Epidermal melanocyte (primary cell): ENCODE data around the gene KRT85.
"Not testable (repeated sequence)": the region's sequence is repeated elsewhere in the genome, so short reads cannot be mapped to it uniquely, and the experiment has no call there.

Experiments
- DNase-seq: peaks from one replicate; pipeline ENCODE4 v3.0.0; 2011; ENCODE audit warnings: low spot score; ENCODE audit not compliant: insufficient read length

The KRT85 gene

DNA sequence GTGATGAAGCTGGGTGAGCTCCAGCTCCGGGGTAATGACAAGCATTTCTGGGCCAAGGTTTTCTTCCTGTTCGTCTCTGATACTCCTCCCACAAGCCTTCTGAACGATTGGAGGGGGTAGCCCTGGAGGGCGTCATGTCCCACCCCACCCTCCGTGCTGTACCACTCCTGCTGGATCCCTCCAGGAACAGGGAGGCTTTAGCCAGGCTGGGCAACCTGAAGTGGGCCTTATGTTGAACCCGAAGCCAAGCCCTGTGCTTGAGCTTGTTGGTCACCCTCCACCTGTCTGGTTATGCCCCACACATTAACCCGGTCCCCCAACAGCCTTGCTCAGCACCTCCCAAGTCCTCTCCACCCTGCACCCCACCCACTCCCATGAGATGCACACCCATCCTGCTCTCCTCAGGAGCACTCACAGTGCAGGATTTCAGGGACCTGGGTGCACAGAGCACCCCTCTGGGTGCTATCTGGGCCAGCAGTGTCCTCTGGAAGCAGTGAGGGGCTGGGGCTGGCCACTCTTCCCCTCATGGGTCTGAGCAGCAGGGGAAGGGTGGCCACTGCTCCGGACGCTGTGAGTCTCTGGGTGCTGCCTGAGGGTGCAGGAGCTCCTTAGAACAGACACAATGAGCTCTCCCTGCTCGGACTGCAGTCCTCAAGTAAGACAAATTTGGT, 39.3 kb downstream of the KRT85 start:
- DNase-seq, result no peak

DNA sequence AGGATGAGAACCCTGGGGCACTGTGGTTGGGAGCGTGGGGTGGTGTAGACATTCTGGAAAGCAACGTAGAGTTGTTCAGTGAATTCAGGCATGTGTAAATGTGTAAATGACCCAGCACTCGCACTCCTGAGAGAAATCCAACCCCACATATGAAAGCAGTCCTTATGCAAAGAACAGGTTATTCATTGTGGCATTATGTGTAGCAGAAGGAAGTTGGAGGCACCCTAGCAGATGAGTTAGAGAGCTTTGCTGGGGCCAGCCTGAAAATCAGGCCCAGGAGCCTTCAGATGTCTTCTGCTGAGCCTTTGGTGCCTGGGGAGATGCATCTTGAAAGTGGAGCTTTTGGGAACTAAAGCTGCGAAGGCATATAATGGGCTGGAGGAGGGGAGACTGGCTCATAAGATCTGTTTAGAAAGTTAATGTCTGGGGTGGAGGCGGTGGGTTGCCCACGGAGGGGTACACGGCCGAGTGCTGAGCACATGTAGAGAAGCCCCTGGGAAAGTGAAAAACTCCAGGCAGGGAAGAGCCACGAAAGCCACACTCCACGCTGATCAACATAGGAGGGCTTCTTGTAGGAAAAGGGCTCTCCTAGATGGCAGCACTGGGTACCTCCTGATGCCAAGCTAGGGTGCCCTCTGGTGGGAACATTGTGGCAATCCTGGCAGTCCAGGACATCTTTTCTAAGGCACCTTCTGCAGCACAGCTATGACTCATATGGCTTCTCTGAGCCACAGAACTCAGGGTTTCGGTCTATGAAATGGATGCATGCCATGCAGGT, 40.0 kb downstream of the KRT85 start:
- DNase-seq, result peak; percentile 98

DNA sequence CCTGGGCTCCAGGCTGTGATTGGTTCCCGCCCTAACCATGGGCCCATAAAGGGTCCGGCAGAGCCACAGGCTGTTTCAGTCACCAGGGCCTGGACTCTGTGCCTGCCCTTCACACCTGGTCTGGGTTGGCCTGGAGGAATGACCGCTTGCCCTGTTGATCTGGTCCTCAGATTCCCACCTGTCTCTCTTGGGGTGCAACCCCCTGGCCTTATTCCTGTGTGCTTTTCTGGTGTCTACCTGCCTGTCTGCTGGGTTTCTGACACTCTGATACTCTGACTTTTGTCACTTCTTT, 43.2 kb downstream of the KRT85 start:
- no peak for DNase-seq

DNA sequence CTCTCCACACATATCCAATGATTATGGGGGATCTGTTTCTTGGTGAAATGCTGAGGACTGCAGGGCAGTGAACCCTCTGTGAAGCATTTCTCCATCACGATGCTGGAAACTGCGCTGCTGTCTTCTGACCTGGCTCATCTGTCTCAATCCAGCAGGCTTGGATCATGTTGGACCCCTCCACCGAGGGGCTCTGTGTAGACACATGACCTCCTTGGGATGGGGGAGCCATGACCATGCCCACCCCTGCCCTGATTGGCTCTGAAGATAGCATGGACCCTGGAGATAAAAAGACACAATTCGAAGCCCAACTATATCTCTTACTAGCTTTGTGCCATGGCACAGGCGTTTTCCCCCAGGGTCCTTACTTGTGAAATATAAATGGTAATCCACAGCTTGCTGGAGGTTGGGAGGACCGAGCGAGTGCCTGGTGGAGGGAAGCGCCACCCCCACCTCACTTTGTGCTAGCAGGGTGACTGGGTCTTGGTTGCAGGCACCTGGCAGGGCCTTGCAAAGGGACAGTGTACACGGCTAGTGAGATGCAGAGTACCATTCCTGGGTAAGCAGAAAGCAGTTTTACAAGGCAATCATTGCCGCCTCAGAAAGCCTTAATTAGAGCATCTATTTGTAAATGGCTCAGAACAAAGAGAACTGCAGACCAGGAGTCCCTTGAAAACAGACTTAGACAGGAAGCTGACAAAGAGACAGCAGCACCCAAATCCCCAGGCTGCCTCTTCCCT, 43.7 kb downstream of the KRT85 start:
- no peak for DNase-seq

DNA sequence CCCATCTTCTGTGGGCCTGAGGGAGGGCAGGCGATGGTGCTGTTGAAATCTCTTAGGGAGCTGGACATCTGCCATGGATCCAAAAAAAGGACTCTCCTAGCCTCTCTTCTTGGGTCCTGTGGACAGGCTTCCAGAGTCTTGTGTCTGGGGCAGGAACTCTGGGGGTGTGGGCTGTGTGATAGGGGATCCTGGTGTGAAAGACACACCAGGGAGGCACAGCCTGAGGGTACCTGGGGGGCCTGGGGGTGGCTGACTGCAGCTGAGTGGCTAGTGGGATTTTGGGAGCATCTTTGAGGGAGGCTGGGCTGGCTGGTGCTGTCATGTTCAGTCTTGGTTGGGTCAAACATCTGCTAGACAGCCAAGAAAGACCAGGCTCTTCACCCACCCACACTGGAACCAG, 44.3 kb downstream of the KRT85 start:
- DNase-seq, result no peak

DNA sequence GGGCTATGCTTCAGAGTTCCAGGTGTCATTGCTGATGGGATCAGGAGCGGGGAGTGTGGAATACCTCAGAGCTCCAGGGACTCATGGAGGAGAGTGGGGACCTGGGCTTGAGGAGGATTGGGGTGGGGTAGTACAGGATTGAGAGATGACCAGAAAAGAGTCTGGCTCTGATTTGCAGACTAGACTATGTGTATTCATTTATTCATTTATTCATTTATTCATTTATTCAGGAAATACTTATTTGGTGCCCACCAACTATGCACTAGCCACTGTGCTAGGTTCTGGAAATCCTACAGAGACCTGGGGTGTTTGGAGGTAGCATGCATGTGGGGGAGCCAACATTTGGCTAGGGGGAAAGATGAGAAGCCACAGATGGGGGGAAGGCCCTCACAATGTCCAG, 45.2 kb downstream of the KRT85 start:
- no peak for DNase-seq

DNA sequence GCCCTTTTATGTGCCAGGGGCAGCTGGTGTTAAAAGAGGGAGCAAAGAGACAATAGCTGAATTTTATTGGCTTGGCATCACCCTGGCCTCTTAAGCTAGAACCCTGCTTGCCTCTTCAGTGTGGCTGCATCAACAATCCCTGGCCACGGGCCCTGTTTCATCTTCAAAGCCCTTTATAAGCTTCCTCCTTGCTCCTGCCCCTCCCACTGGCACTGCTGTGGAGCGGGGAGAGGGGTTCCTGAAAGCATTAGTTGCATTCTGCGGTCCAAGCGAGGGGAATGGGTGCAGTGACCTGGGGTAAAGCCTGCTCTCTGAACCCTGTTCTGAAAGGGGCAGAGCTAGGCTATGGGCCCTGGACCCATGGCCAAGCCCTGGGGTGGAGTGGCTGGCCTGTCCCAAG, 45.9 kb downstream of the KRT85 start:
- no peak for DNase-seq

DNA sequence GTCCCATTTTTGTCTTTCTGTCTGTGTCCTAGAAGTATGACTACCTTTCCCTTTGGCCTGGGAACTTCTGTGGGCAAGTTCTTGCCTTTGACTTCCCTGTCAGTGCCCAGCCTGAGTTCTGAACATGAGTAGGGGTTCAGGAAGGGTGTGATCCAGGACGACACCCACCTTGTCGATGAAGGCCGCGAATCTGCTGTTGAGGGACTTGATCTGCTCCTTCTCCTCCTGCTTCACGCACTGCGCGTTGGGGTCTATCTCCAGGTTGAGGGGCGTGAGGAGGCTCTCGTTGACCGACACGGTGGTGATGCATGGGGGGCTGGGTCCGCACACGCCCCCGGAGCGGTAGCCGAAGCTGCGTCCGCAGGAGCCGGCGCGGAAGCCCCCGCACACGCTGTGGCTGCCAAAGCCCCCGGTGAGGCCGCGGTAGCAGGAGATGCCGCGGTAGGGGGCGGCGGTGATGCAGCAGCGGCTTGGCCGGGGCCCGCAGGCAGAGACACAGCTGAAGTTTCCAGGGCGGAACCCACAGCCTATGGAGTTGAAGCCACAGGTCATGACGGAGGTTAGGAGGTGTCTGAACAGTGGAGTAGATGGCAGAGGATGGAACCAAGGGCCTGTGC, 46.4 kb downstream of the KRT85 start, which contains the start of gene KRT83:
TSS of gene KRT83 (minus strand) at position 615 of the 617 bp plus-strand sequence. CDS start at position 552, 63 bp downstream.
- no peak for DNase-seq

DNA sequence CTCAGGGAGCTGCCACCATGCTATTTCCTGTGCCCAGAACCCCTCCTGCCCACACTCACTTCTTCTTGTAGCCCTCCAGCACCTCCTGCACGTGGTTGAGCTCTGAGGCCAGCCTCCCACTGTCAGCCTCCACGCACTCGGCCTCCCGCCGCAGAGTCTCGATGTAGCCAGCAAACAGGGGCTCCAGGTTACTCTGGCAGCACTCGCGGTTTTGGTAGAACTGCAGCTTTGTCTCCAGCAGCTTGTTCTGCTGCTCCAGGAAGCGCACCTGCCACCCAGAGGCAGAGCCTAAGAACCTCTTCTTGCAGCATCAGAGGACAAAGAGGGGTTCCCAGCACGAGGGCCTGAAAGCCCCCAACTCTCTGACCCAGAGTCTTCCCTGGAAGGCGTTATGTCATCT, 48.2 kb downstream of the KRT85 start:
- no peak for DNase-seq

DNA sequence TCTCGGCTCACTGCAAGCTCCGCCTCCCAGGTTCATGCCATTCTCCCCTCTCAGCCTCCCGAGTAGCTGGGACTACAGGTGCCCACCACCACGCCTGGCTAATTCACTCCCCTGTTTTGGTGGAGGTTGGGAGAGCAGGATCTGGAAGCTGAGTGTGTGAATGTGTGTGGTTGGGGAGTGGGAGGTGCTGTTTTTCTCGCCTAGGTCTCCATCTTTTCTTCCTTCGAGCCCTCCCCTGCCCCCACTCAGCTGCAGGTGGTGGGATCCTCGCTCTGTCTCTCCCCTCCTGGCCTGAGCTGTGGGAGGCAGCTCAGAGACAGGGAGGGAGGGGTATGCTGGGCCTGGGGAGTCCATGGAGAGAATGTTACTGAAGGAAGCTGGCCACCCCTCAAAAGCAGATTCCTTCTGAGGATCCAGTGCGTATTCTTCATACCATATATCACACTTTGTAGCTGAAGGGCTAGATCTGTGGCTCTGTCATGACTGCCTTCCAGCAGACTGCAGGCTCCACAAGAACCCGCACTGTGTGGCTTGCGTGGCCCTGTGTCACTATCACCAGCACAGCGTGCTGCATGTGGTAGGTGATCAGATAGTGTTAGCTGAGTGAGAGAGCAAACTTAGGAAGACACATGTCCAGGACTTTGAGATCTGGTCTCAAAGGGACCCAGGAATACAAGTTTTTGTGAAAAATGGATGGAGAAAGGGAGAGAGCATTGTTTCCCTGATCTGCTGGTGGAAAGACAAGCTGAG, 48.9 kb downstream of the KRT85 start:
- DNase-seq, result no peak

DNA sequence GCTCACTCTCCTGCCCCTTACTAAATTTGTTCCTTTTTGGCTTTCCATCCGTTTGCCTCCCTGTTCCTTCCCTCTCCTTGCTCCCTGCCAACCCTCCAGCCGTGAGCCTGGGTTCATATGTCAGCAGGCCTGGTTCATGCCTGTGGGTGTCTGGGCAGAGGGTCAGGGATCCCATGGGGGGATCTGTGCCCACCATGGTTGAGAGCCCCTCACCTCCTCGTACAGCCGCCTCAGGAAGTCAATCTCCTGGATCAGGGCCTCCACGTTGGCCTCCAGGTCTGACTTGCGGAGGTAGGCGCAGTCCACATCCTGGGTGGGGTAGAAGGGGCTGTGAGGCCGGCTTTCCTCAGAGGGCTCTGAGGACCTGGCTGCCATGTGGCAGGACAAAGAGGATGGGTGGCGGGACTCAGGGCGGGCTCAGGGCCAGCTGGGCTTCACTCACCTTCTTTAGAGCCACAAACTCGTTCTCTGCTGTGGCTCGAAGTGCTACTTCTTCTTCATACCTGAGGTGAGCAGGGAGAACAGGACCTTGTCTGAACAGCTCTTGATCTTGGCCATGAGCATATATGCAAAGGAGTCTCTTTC, 49.7 kb downstream of the KRT85 start:
- no peak for DNase-seq

DNA sequence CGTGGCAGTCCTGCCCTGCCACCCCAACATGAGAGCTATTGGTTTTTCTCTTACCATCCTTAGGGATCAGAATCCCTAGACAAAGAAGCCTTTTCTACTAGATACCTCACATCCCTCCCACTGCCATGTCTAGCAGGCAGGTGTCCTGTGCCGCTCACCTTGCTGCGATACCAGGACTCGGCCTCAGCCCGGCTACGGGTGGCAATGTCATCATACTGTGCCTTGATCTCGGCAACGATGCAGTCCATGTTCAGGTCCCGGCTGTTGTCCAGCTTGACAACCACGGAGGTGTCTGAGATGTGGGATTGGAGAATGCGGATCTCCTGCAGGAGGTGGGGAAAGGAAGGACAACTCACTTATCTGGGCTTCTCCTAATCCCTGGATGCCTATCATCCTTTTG, 50.6 kb downstream of the KRT85 start:
- DNase-seq, result no peak

DNA sequence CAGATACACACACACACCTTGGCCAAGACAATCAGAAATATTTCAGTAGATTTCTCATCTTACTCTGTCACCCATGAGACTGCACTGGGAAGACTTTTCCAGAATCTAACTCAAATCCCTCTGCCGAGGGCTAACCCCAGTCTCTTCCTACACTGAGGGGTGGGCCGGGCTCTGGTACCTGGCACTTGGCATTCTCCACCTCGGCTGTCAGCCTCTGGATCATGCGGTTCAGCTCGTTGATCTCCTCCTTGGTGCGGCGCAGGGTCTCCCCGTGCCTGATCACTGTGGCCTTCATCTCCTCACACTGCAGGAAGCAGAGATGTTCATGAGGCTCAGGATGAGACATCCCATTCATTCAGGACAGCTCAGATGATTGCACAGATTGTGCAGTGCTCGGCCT, 51.0 kb downstream of the KRT85 start:
- DNase-seq, result no peak

DNA sequence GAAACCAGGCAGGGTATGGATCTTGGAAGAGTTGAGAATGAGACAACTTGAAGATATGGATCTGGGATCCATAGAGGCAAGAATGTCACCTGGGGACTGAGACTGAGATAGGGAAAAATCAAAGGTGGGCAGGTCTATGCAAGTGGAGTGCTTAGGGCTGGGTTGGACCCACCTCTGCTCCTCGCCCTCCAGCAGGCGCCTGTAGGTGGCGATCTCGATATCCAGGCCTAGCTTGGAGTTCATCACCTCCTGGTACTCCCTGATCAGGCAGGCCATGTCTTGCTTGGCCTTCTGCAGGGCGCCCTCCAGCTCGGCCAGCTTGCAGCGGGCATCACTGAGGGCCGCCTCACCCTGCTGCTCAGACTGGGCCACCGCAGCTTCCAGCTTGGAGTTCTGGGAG, 51.6 kb downstream of the KRT85 start:
- DNase-seq, result not testable (repeated sequence)

DNA sequence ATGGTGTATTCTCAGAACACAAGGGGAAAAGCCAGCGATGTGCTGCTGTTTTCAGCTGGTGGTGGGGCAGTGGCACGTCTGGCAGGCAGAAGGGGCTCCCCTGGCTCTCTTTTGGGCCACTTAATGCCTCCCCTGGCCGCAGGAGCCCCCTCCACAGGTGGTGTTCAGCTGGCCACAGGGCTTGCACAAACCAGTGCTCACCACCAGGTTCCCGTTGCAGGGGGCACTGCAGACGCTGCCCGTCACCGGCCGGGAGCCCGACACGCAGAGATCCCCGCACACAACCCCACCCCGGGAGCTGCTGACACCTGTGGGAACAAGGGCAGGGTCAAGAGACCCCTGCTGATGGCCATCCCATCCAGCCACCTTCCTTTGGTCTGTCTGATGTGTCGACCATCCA, 52.8 kb downstream of the KRT85 start:
- DNase-seq, result no peak

DNA sequence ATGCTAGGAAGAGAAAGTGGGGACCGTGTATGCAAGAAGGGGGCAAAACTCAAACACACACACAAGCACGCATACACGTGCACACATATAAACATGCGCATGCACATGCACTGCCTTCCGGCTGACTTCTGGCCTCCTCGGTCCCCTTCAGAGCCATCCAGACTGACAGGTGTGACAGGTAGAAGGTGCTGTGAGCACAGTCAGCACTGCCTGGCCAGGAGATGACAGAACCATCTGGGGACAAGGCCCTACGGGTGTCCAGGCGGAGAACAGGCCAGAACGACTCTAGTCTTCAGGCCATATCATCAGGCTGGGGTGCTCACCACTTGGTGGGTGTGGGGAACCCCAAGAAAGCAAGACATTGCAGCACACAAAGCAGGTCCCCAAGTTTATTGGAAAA, 53.4 kb downstream of the KRT85 start:
- no peak for DNase-seq

DNA sequence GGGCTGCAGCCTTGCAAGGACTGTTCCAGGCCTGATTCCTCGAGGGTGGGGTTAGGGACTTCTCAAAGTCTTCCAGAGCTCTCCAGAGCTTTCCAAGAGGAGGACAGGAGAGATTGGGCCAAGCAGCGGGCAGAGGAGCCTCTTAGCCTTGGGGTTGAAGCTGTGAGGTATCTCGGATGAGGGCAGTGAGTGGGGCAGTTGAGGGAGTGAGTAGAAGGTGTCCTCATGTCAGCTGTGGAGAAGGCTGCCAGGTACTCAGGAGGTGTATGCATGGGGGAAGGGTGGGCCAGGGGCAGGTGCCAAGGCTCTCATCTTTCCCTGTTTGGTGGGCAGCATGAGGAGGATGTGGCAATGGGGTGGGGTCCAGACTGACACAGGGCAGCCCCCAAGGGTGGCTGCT, 53.8 kb downstream of the KRT85 start:
- no peak for DNase-seq

DNA sequence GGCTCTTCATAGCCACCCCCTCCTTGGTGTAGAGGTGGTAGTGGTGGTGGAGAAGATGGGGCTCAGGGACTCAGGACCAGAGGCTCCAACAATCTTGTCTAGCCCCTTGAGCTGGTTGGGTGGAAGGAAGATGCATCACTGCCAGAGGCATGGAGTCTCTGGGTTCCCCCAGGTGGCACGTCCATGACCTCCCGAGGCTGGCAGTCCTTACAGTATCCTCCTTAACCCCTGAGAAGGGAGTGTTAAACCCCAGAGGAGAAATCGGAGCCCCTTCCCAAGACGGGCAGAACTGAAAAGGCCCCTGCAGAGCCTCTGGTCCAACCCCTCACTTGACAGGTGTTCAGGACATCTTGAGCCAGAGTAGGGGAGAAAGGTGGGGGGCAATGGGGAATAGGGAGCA, 55.2 kb downstream of the KRT85 start:
- DNase-seq, result no peak

DNA sequence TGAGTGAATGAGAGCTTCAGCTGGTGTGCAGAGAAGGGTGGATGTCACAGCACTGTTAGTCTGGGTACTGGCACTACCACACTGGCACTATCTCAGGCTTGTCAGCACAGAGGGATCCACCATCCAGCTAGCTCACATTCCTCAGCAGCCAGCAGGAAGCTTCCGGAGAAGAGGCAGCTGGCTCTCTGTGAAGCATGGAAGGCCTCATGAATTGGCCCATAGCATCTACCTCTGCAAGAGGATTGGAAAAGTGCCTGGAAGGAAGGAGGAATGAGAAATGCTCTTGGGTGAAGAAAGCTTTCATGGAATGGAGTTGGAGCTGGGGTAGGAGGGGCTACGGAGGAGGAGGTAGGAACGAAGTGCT, 56.0 kb downstream of the KRT85 start:
- no peak for DNase-seq

DNA sequence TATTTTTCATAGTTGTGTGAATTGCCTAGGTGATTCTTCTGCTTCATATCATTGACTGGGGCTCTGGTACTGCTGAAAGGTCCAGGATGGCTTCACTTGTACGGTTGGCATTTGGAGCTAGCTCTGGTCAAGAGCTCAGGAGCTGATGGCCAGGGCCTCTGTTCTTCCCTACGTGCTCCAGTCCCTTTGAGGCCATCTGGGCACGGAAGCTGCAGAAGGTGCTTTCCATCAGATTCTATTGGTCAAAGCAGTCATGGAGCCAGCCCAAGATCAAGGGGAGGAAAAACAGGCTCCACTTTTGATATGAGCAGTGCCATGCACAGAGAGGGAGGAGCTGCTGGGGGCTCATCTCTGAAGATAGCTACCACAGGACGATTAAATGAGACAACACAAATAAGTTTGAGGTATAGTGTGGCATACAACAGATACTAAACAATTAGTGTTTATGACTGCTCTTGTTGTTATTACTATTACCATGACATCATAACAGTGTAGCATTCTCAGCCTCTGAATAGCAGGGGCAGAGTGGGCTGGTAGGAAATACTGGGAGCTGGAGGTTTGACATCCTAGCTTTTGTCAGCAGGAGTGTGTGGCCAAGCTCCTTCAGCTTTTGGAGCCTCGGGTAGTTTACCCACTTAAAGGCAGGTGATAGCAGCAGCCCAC, 56.5 kb downstream of the KRT85 start:
- no peak for DNase-seq
